ENCODE measurements around the gene ZNF674.
"Not testable (repeated sequence)": the region's sequence is repeated elsewhere in the genome, so short reads cannot be mapped to it uniquely, and the experiment has no call there.

ZNF674 gene

DNA sequence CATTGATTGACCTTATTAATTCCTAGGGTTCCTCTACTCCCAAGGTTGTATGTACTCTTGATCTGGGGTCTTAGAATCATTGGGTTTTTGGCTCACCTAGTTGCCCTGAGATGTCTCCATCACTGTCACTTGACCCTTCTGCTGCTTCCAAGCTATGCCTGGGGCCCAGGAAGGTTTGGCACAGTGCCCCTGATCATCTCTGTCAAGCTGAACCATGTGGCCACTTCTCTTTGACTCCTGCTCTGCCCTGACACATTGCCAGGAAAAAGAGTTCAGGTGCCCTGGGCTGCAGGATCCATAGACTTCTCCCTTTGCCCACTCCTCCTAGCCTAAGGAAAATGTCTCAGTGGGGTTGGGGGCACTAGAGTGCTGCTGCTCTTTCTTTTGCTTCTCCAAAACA lies 24.4 kb upstream of the ZNF674 start:
- DNase-seq: no peak

GRCh38 chrX:46567388-46567787 lies 22.2 kb upstream of the ZNF674 start:
- no peak for DNase-seq

DNA sequence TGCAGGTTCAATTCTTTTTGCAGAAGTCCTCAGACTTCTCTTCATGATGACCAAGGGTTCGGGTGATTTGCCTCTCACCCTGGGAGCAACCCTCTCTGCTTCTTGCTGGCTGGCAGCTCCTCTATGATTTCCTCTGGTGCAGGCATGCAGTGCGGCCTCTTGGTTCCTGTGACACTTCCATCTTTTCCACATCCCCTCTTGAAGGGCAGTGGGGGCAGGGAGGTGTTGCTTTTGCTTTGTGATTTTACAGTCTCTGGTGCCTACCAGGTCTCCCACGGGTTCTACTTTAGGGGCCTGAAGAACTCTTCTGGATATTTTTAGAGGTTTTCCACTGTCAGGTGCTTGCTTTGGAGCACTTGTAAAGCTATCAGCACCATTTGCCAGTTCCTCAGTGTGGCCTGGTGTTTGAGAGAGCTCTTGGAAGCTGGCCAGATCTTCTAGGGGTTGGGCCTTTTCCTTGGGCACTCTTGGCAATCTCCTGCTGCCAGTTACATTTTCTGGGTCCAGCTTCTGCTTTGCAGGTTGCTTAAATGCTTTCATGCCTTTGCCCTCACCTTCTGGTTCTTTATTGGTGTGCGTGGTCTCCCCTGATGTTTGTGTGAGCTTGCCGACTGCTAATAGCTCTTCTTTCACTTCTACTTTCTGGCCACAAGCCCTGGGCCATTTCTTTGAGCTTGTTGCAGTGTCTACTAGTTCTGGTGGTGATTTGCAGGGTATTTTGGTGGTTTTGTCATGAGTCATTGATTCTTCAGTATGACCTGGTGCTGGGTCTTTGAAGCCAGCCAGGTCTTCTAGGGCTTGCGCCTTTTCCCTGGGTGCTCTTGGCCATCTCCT lies 16.8 kb upstream of the ZNF674 start:
- peak in 1 of 5 donors; percentile 46 for DNase-seq

- no peak for DNase-seq
Observed at GRCh38 chrX:46559062-46559461, 13.8 kb upstream of the ZNF674 start.

- no peak for DNase-seq
Observed at GRCh38 chrX:46554942-46555341, 9.7 kb upstream of the ZNF674 start.

GRCh38 chrX:46553935-46554334 lies 8.7 kb upstream of the ZNF674 start:
- DNase-seq: no peak

- no peak for DNase-seq
Observed at GRCh38 chrX:46551494-46552128, 6.4 kb upstream of the ZNF674 start.

DNA sequence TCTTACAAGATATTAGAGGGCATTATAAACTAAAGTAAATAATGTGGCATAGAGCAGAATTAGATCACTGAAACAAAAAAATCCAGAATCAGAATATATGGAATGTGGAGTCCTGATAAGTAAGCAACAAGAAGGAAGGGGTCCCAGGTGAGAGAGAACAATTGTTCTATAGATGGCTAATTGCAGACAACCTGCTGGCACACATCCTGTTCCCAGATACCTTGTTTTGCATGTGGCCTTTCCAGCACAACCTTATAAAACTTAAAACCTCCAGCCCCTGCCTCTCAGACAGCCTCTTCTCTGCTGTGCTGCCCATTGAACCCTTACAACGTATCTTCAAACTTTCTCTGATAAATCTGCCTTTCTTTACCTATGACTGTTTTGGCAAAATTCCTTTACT lies 4.7 kb upstream of the ZNF674 start:
- DNase-seq: no peak

DNA sequence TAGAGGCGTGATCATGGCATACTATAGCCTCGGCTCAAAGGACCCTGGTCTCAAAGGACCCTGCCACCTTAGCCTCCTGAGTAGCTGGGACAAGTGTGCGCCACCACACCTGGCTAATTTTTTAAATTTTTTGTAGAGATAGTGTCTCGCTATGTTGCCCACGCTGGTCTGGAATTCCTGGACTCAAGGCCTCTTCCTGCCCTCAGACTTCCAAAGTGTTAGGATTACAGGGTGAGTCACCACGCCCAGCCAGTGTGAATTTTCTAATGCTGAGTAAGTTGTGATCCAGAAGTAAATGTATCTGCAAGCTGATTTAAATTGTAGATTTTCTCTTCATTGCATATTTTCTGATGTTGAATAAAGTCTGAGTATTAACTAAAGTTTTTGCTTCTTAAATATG lies 2.6 kb upstream of the ZNF674 start:
- DNase-seq: no peak

DNA sequence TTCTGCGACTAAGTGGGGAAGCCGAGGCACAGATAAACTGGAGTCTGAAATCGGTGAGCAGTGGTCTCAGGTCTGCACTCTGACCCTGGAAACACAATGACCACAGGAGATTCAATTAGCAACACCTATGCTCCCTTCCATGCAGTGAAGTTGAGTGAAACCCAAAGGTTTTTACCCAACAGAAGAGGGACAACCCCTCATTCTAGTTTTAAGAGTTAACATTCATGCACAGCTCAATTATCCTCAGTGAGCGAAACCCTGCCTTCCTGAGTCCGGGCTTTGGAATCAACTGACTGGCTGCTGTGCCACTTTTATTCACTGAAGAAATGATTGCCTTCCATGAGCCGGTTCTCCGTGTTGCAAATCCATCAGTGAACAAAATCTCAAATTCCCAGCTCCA lies 694 bp downstream of the ZNF674 start:
- DNase-seq: not testable (repeated sequence)

DNA sequence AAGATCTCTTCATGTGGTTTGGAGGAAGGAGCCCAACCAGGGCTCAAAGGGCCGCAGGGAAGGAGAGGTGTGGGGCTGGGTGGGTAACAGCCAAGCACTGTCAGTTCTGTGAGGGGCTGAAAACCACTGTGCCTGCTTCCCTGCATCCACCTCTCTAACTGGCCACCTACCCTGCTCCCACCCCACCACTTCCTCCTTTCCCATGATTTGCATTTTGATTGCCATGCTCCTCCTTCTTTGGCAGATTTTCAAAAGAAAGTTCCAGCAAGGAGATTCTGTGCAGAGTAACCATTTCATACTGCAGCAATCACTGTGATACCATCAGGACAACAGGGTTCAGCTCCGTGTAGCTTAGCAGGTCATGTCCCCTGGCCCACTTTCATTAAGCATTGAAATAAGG lies 1.8 kb downstream of the ZNF674 start:
- no peak for DNase-seq

GRCh38 chrX:46531442-46531841 lies 13.8 kb downstream of the ZNF674 start:
- no peak for DNase-seq

GRCh38 chrX:46530404-46530908 lies 14.8 kb downstream of the ZNF674 start:
- not testable (repeated sequence) for DNase-seq

- DNase-seq: not testable (repeated sequence)
Observed at GRCh38 chrX:46529740-46530403, 15.3 kb downstream of the ZNF674 start.

- not testable (repeated sequence) for DNase-seq
Observed at GRCh38 chrX:46528640-46529039, 16.6 kb downstream of the ZNF674 start.

DNA sequence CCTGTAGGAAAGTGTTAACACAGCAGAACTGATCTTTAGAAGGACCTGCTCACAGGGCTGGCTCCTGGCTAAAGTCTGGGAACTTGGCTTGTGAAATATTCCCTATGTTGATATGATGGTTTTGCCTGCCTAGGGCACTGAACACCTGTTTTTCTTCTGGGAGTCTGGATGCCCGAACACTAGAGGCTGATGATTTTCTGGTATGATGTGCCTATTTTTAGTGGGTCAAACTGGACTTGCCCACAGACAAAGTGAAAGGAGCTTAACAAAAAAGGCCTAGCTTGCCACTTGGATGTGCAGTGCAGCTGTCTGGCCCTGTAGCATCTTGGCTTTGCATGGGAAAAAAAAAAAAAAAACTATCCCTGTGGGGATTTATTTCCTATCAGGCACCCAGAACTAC lies 39.1 kb downstream of the ZNF674 start:
- no peak for DNase-seq

DNA sequence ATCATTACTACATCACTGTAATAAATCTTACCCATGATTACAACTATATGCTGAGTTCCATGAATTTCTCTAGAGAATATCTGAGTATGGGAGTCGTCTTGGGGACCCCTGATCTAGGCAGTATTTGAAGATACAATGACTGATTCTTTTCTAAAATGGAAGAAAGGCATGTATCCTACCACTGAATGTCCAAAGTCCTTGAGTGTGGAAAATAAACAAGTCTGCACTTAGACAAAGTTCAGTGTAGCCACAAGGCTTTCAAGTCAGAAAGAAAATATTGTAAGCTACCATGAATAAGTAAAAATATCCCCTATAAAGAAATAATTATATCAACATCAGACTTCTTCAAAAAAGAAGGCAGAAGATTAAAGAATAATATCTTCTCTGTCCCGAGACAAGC lies 42.4 kb downstream of the ZNF674 start:
- no peak for DNase-seq

GRCh38 chrX:46500054-46500453 lies 45.2 kb downstream of the ZNF674 start:
- DNase-seq: no peak

DNA sequence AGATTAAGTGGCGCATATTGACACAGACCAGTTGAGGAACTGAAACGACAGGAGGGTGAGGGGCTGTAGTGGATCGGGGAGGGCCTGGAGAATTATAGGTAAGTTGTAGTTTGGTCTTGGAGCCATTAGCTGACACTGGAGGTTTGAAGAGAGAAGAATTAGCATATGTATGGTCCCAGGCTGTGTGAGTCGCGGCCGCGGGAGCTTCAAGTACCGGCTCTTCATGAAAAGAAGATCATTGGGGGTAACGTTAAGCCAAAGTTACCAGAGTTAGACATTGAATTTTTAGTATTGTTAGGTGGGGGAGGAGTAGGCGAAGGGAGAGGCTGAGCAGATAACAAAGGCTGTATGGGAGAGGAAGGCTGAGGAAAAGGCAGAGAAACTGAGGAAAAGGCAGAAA lies 56.5 kb downstream of the ZNF674 start:
- no peak for DNase-seq

DNA sequence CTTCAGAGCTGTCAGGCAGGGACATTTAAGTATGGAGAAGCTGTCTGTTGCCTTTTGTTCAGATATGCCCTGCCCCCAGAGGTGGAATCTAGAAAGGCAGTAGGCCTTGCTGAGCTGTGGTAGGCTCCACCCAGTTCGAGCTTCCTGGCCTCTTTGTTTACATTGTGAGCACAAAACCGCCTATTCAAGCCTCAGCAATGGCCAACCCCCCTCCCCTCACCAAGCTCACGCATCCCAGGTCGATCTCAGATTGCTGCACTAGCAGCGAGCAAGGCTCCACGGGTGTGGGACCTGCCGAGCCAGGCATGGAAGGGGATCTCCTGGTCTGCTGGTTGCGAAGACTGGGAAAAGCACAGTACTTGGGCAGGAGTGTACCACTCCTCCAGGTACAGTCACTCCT lies 59.3 kb downstream of the ZNF674 start:
- DNase-seq: peak in 2 of 5 donors; percentile 2 to 9

GRCh38 chrX:46478634-46479033 lies 66.6 kb downstream of the ZNF674 start:
- DNase-seq: not testable (repeated sequence)

- no peak for DNase-seq
Observed at GRCh38 chrX:46477435-46477834, 67.8 kb downstream of the ZNF674 start.

DNA sequence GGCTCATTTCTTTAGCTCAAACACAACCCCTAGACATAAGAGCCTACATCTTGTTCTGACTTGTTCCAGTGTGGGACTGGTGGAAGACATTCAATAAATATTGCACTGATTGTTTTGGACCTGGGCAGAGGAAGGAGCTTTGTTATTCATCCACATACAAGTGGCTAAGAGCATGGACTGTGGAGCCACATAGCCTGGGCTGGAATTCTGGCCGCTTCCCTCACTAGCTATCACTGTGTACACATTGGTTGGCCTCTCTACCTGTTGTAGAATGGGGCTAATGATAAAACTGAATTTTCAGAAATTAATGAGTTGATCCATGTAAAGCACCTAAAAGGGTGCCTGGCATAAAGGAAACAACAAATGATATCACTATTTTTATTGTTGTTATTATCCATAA lies 80.0 kb downstream of the ZNF674 start:
- DNase-seq: no peak

- no peak for DNase-seq
Observed at GRCh38 chrX:46463682-46464081, 81.5 kb downstream of the ZNF674 start.
